ENCODE data around the gene DUSP3.

DNA sequence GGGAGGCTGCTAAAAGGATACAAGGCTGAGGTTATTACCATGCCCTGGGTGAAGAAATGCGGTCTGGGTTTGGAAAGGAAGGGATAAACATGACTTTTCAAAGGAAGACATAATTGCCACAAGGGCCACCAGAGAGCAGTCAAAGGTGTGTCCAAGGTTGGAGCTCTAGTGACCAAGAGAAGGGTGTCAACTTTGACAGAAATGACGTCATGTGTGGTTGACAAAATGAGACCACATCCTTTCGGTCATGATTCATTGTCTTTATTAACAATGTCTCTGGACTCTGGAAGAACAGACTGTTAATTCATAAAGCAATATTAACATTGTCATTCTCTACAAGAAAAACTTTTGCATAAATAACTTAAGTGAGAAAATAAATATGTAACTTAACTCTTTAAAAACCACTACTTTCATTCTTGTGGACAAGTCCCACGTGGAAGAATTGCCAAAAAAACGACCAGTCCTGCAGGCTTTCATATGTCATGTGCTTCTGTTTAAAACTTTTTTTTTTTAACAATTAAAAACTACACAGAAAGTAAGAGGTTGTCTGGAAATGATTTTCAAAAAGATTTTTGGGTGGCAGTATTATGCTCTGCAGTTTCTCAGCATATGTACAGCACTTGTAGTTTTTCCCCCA lies 25.2 kb downstream of the DUSP3 start:
- TF ChIP-seq ZNF274 (IDR thresholded peaks at IDR 0.05; ENCODE audit: low read depth, low read length) (no peak), YY1 (IDR thresholded peaks at IDR 0.05; ENCODE audit: insufficient read depth, insufficient read length) (no peak), SUZ12 (IDR thresholded peaks at IDR 0.05; ENCODE audit: extremely low read depth, insufficient read depth, insufficient read length) (no peak)
